ENCODE results near the gene PLA2G4E. TPM values are rescaled to one million over a fixed set of nuclear protein-coding genes. Genes with fewer than 3 reads are reported as not detected.
A peak's percentile ranks its signal among the peaks of the same experiment; 100 is the strongest.

Gene PLA2G4E
- total and polyA plus RNA-seq, 9 of the 15 experiments (the other 6 are each of a cell fraction or from before 2014, with no cell fraction given) = 0.03 TPM; not detected in 8

- TF ChIP-seq, protein P1, sequence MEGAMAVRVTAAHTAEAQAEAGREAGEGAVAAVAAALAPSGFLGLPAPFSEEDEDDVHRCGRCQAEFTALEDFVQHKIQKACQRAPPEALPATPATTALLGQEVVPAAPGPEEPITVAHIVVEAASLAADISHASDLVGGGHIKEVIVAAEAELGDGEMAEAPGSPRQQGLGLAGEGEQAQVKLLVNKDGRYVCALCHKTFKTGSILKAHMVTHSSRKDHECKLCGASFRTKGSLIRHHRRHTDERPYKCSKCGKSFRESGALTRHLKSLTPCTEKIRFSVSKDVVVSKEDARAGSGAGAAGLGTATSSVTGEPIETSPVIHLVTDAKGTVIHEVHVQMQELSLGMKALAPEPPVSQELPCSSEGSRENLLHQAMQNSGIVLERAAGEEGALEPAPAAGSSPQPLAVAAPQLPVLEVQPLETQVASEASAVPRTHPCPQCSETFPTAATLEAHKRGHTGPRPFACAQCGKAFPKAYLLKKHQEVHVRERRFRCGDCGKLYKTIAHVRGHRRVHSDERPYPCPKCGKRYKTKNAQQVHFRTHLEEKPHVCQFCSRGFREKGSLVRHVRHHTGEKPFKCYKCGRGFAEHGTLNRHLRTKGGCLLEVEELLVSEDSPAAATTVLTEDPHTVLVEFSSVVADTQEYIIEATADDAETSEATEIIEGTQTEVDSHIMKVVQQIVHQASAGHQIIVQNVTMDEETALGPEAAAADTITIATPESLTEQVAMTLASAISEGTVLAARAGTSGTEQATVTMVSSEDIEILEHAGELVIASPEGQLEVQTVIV (CRISPR knock-in tag; IDR thresholded peaks at IDR 0.05; ENCODE audit: borderline replicate concordance) = no peak
- TF ChIP-seq KLF1 (tag; IDR thresholded peaks at IDR 0.05) (no peak), L3MBTL2 (IDR thresholded peaks at IDR 0.05) (0 out of 2 replicates have a peak, but pooled peaks have one; percentile 4), ZNF217 (CRISPR knock-in tag; IDR thresholded peaks at IDR 0.05) (no peak), KLF13 (tag; IDR thresholded peaks at IDR 0.05; ENCODE audit: borderline replicate concordance, low read depth) (no peak), TEAD2 (tag; IDR thresholded peaks at IDR 0.05) (no peak), FOXJ2 (tag; IDR thresholded peaks at IDR 0.05) (no peak), CEBPB (tag; IDR thresholded peaks at IDR 0.05) (no peak)
Observed at GRCh38 chr15:41937568-41937923, 83.3 kb downstream of the PLA2G4E start (continued).
